Parathyroid adenoma (tissue), 2 donors: ENCODE measurements around the gene THSD4.

Experiments
- H2AFZ ChIP-seq: fragments of 300-600 bp; sonication (generic); one replicate; pipeline ENCODE4 v1.7.0; 2017; ENCODE audit warnings: antibody characterized with exemption, mild to moderate bottlenecking
- H3K27ac ChIP-seq: fragments of 300-600 bp; sonication (generic); one replicate; pipeline ENCODE4 v1.7.0; 2017
- H3K27me3 ChIP-seq: fragments of 300-600 bp; sonication (generic); one replicate; pipeline ENCODE4 v1.7.0; 2017; ENCODE audit warnings: low read length; ENCODE audit not compliant: control insufficient read depth, insufficient read depth
- H3K36me3 ChIP-seq: fragments of 300-600 bp; sonication (generic); one replicate; pipeline ENCODE4 v1.7.0; 2017; ENCODE audit warnings: low read length; ENCODE audit not compliant: control insufficient read depth, insufficient read depth
- H3K4me1 ChIP-seq: fragments of 300-600 bp; sonication (generic); one replicate; pipeline ENCODE4 v1.7.0; 2017; ENCODE audit warnings: control low read depth
- H3K4me2 ChIP-seq: fragments of 300-600 bp; sonication (generic); one replicate; pipeline ENCODE4 v1.7.0; 2017; ENCODE audit warnings: low read length
- H3K4me3 ChIP-seq: fragments of 300-600 bp; sonication (generic); one replicate; pipeline ENCODE4 v1.7.0; 2017; ENCODE audit warnings: low read depth, low read length
- H3K79me2 ChIP-seq: fragments of 300-600 bp; sonication (generic); one replicate; pipeline ENCODE4 v1.7.0; 2017; ENCODE audit warnings: control low read depth
- H3K9ac ChIP-seq: fragments of 300-600 bp; sonication (generic); one replicate; pipeline ENCODE4 v1.7.0; 2017; ENCODE audit warnings: mild to moderate bottlenecking
- H3K9me3 ChIP-seq: fragments of 300-600 bp; sonication (generic); one replicate; pipeline ENCODE4 v1.7.0; 2017; ENCODE audit warnings: low read length; ENCODE audit not compliant: control insufficient read depth
- TF ChIP-seq, protein P1 (sequence below): fragments of 300-600 bp; sonication (generic); IDR thresholded peaks from one replicate; pipeline ENCODE4 v1.7.0; 2017; ENCODE audit warnings: antibody characterized with exemption, mild to moderate bottlenecking
- donor health status: primary hyperparathyroidism.

Gene THSD4

DNA sequence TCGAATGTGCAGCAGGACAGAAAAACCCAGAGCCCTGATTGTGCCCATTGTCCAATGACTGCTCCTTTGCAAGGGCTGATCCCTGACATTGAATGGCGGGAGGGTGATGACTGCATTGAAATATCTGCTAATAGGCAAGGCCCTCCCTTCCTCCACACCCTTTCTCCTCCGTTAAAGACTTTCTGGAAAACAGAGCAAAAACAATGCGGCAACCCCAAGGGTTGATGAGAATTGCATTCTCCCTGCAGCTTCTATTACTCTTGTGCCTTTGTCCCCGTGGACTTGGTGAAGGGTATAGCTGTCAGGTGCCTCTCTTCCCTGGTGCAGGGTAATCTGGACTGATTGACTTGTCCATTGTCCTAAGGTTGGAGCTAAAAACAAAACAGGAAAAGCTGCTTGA lies 71.8 kb downstream of the THSD4 start:
- Histone ChIP-seq H3K27ac (no peak overlapping the region), H3K4me3 (no peak overlapping the region)

DNA sequence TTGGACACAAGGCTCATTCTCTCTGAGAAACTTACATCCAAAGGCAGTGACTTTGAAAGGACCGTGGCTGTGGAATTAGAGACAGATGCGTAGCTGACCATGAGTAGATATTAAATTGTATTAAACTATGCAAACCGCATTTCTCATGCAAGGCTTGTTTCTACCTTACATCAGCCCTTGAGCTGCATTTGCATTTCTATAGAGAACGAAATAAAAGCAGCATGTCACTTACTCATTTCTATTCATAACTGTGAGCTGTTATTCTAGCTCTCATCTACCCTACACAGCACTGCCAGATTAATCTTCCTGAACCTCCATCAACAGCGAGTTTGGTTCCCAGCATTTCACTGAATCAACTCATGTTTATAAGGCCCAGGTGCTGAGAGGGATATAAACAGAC lies 72.3 kb downstream of the THSD4 start:
- Histone ChIP-seq H3K27ac (no peak overlapping the region), H3K36me3 (no peaks in the 10 kb centered on the region), H3K9me3 (no peaks in the 10 kb centered on the region), H3K4me2 (no peak overlapping the region), H3K4me3 (no peak overlapping the region), H3K79me2 (no peaks in the 10 kb centered on the region), H3K27me3 (no peaks in the 10 kb centered on the region), H3K4me1 (no peaks in the 10 kb centered on the region), H3K9ac (no peak overlapping the region), H2AFZ (no peak overlapping the region)
- TF ChIP-seq, protein P1, sequence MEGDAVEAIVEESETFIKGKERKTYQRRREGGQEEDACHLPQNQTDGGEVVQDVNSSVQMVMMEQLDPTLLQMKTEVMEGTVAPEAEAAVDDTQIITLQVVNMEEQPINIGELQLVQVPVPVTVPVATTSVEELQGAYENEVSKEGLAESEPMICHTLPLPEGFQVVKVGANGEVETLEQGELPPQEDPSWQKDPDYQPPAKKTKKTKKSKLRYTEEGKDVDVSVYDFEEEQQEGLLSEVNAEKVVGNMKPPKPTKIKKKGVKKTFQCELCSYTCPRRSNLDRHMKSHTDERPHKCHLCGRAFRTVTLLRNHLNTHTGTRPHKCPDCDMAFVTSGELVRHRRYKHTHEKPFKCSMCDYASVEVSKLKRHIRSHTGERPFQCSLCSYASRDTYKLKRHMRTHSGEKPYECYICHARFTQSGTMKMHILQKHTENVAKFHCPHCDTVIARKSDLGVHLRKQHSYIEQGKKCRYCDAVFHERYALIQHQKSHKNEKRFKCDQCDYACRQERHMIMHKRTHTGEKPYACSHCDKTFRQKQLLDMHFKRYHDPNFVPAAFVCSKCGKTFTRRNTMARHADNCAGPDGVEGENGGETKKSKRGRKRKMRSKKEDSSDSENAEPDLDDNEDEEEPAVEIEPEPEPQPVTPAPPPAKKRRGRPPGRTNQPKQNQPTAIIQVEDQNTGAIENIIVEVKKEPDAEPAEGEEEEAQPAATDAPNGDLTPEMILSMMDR: no peak

More for the DNA sequence above, 71.8 kb downstream of the THSD4 start:
- H3K4me2 ChIP-seq: no peak overlapping the region
- H2AFZ ChIP-seq: no peak overlapping the region
- no peaks in the 10 kb centered on the region for H3K27me3 ChIP-seq
- no peaks in the 10 kb centered on the region for H3K9me3 ChIP-seq
- H3K4me1 ChIP-seq: no peaks in the 10 kb centered on the region
- H3K9ac ChIP-seq: no peak overlapping the region
- H3K79me2 ChIP-seq: no peaks in the 10 kb centered on the region
- TF ChIP-seq, protein P1: no peak
- H3K36me3 ChIP-seq: no peaks in the 10 kb centered on the region

DNA sequence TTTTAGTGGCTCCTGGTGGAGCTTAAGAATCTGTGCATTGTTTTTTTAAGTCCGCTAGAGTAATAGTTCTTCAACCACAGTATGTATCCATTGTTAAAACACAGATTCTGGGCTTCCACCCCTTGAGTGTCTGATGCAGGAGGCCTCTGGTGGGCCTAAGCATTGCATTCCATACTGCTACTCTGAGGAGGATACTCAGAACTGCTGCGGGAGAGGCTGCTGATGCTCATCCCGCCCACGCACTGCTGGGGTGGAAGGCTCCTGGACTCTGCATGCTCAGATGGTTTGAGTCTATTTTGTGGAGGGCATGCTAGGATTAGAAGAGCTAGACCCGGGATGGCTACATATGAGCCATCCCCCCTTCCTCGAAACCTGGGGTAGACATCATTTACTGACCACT lies 74.4 kb downstream of the THSD4 start:
- H3K27ac ChIP-seq: no peak overlapping the region
- H3K36me3 ChIP-seq: no peaks in the 10 kb centered on the region
- no peaks in the 10 kb centered on the region for H3K27me3 ChIP-seq
- TF ChIP-seq, protein P1: no peak
- no peak overlapping the region for H2AFZ ChIP-seq
- no peaks in the 10 kb centered on the region for H3K79me2 ChIP-seq
- H3K9ac ChIP-seq: no peak overlapping the region
- H3K4me3 ChIP-seq: no peak overlapping the region
- H3K4me1 ChIP-seq: no peaks in the 10 kb centered on the region
- no peaks in the 10 kb centered on the region for H3K9me3 ChIP-seq
- H3K4me2 ChIP-seq: no peak overlapping the region

DNA sequence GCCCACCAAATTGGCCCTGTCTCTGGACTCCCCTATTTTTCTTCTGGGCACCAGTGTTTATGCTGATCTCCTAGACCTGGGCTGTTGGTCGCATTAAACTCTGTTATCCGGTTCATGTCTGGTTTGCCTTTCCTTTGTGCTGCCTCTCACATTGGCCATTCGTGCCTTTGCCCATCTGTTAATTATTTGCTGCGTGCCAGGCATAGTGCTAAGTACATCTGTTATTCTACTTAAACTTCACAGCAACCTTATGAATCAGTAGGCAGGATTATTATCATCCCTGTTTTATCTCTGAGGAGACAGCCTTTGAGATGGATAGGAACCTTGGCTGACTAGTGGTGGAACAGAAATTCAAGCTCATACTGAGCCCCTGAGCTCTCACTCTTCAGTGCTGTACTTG lies 76.0 kb downstream of the THSD4 start:
- no peaks in the 10 kb centered on the region for H3K9me3 ChIP-seq
- TF ChIP-seq, protein P1: no peak
- no peaks in the 10 kb centered on the region for H3K79me2 ChIP-seq
- no peaks in the 10 kb centered on the region for H3K27me3 ChIP-seq
- no peak overlapping the region for H3K9ac ChIP-seq
- no peak overlapping the region for H3K4me3 ChIP-seq
- no peak overlapping the region for H3K4me2 ChIP-seq
- no peak overlapping the region for H3K27ac ChIP-seq
- no peaks in the 10 kb centered on the region for H3K36me3 ChIP-seq
- H3K4me1 ChIP-seq: no peaks in the 10 kb centered on the region
- H2AFZ ChIP-seq: no peak overlapping the region

DNA sequence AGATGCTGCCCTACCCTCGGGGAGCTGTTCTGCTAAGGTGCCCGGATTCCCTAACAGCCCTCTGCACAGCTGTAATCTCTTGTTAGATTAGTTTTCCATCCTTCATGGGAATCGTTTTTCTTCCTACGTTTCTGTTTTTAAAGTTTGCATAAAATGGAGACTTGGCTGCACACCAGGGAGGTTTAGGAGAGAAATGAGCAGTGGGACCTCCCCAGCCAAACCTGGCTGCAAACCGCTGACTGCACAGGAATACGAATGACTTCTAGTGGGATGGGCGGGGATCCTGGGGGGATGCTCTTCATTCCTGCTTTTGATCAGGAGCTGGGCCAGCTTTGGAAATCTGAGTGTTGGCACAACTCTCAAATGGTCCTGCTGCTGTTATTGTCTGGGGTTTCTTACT lies 77.5 kb downstream of the THSD4 start:
- H3K79me2 ChIP-seq: no peaks in the 10 kb centered on the region
- no peaks in the 10 kb centered on the region for H3K9me3 ChIP-seq
- H3K27me3 ChIP-seq: no peaks in the 10 kb centered on the region
- TF ChIP-seq, protein P1: no peak
- no peak overlapping the region for H3K4me3 ChIP-seq
- H3K27ac ChIP-seq: no peak overlapping the region
- no peak overlapping the region for H3K9ac ChIP-seq
- H3K4me1 ChIP-seq: no peaks in the 10 kb centered on the region
- no peak overlapping the region for H2AFZ ChIP-seq
- no peaks in the 10 kb centered on the region for H3K36me3 ChIP-seq
- H3K4me2 ChIP-seq: no peak overlapping the region
